Ishikawa (cell line): Measurements from ENCODE around the gene ERCC5.
A peak's percentile ranks its signal among the peaks of the same experiment; 100 is the strongest.

Source experiments
- CEBPB ChIP-seq: IDR thresholded peaks from 2 replicates; pipeline ENCODE4 v1.6.1; 2012
- CREB1 ChIP-seq: IDR thresholded peaks from 2 replicates; pipeline ENCODE4 v1.6.1; 2012; ENCODE audit warnings: low read depth
- EGR1 ChIP-seq: IDR thresholded peaks from 2 replicates; pipeline ENCODE4 v1.6.1; 2012
- EP300 ChIP-seq: IDR thresholded peaks from 2 replicates; pipeline ENCODE4 v1.6.1; 2012; ENCODE audit warnings: borderline replicate concordance
- FOXM1 ChIP-seq: IDR thresholded peaks from 2 replicates; pipeline ENCODE4 v1.6.1; 2012; ENCODE audit warnings: low read depth, borderline replicate concordance
- MAX ChIP-seq: IDR thresholded peaks from 2 replicates; pipeline ENCODE4 v1.6.1; 2012
- NFIC ChIP-seq: IDR thresholded peaks from 2 replicates; pipeline ENCODE4 v1.6.1; 2012
- RAD21 ChIP-seq: IDR thresholded peaks from 2 replicates; pipeline ENCODE4 v1.6.1; 2012; ENCODE audit warnings: low read depth
- REST ChIP-seq: IDR thresholded peaks from 2 replicates; pipeline ENCODE4 v1.6.1; 2012; ENCODE audit warnings: low read depth, mild to moderate bottlenecking
- TAF1 ChIP-seq: IDR thresholded peaks from 2 replicates; pipeline ENCODE4 v1.6.1; 2012; ENCODE audit warnings: low read depth, mild to moderate bottlenecking
- TCF12 ChIP-seq: IDR thresholded peaks from 2 replicates; pipeline ENCODE4 v1.6.1; 2012; ENCODE audit warnings: low read depth
- TEAD4 ChIP-seq: IDR thresholded peaks from 2 replicates; pipeline ENCODE4 v1.6.1; 2012
- USF1 ChIP-seq: IDR thresholded peaks from 2 replicates; pipeline ENCODE4 v1.6.1; 2012
- YY1 ChIP-seq: IDR thresholded peaks from 2 replicates; pipeline ENCODE4 v1.6.1; 2012; ENCODE audit warnings: low read depth
- ZBTB7A ChIP-seq: IDR thresholded peaks from 2 replicates; pipeline ENCODE4 v1.6.1; 2012; ENCODE audit warnings: low read depth

ERCC5 gene

GRCh38 chr13:102817907-102818306 lies 27.9 kb upstream of the ERCC5 start:
- TF ChIP-seq ZBTB7A (no peak), YY1 (no peak), FOXM1 (no peak), REST (no peak), USF1 (no peak), TEAD4 (no peak), RAD21 (no peak), TAF1 (no peak), EP300 (no peak), MAX (no peak), NFIC (no peak)

GRCh38 chr13:102825400-102825799 lies 20.4 kb upstream of the ERCC5 start:
- no peak for TF ChIP-seq CREB1
- no peak for TF ChIP-seq FOXM1
- no peak for TF ChIP-seq RAD21
- TF ChIP-seq REST = no peak

GRCh38 chr13:102825921-102826706 lies 19.7 kb upstream of the ERCC5 start:
- peak; percentile 4; the same call in 1 of the 2 replicates for TF ChIP-seq CEBPB
- TF ChIP-seq EGR1 = no peak
- no peak for TF ChIP-seq USF1
- no peak for TF ChIP-seq FOXM1
- TF ChIP-seq TCF12 = no peak
- TF ChIP-seq YY1 = no peak
- TF ChIP-seq REST = no peak

- TF ChIP-seq CREB1 = no peak
- no peak for TF ChIP-seq TAF1
- no peak for TF ChIP-seq NFIC
- TF ChIP-seq YY1 = no peak
- no peak for TF ChIP-seq EP300
Observed at GRCh38 chr13:102830646-102831045, 15.2 kb upstream of the ERCC5 start.

- no peak for TF ChIP-seq USF1
- TF ChIP-seq EGR1 = no peak
- TF ChIP-seq TEAD4 = no peak
- TF ChIP-seq FOXM1 = no peak
- TF ChIP-seq TAF1 = no peak
- no peak for TF ChIP-seq YY1
- TF ChIP-seq MAX = no peak
- TF ChIP-seq ZBTB7A = no peak
- TF ChIP-seq CEBPB = no peak
- no peak for TF ChIP-seq NFIC
Observed at GRCh38 chr13:102836471-102836870, 9.4 kb upstream of the ERCC5 start.
